GM12878 (cell line): Measurements from ENCODE around the gene SLAMF1. TPM values are rescaled to one million over a fixed set of nuclear protein-coding genes. Genes with fewer than 3 reads are reported as not detected.
A peak's percentile ranks its signal among the peaks of the same experiment; 100 is the strongest.

Source experiments
- BCL3 ChIP-seq: IDR thresholded peaks from 2 replicates; pipeline ENCODE4 v1.6.1; 2011; ENCODE audit warnings: borderline replicate concordance, low read depth, mild to moderate bottlenecking, moderate library complexity, low read length; ENCODE audit not compliant: insufficient read depth, poor library complexity, severe bottlenecking
- CHD4 ChIP-seq: fragments of 200-600 bp; sonication (generic); IDR thresholded peaks from 2 replicates; pipeline ENCODE4 v1.6.1; 2016; ENCODE audit warnings: mild to moderate bottlenecking
- CREB1 ChIP-seq: IDR thresholded peaks from 2 replicates; pipeline ENCODE4 v1.6.1; 2012; ENCODE audit warnings: low read depth, mild to moderate bottlenecking, inconsistent platforms
- CREM ChIP-seq: IDR thresholded peaks from 2 replicates; pipeline ENCODE4 v1.6.1; 2014; ENCODE audit warnings: antibody characterized with exemption, low read depth
- HDGF ChIP-seq: fragments of 450-650 bp; IDR thresholded peaks from 2 replicates; pipeline ENCODE4 v1.6.1; 2016; ENCODE audit warnings: antibody characterized with exemption
- JUNB ChIP-seq: IDR thresholded peaks from 2 replicates; pipeline ENCODE4 v1.6.1; 2016; ENCODE audit warnings: antibody characterized with exemption, mild to moderate bottlenecking
- MAX ChIP-seq: IDR thresholded peaks from 2 replicates; pipeline ENCODE4 v1.6.1; 2012; ENCODE audit warnings: low read depth, low read length, improper control_type of control experiment
- NFIC ChIP-seq: IDR thresholded peaks from 2 replicates; pipeline ENCODE4 v1.6.1; 2012; ENCODE audit warnings: low read depth, mild to moderate bottlenecking, inconsistent platforms, low read length, moderate library complexity
- PBX3 ChIP-seq: IDR thresholded peaks from 2 replicates; pipeline ENCODE4 v1.6.1; 2011; ENCODE audit warnings: mild to moderate bottlenecking, low read depth, low read length, moderate library complexity; ENCODE audit not compliant: insufficient replicate concordance
- POLR2A ChIP-seq: IDR thresholded peaks from 2 replicates; pipeline ENCODE4 v1.6.1; 2011; ENCODE audit warnings: low read depth, mild to moderate bottlenecking, low read length
- SMARCA5 ChIP-seq: fragments of 450-650 bp; IDR thresholded peaks from 2 replicates; pipeline ENCODE4 v1.6.1; 2017; ENCODE audit warnings: mild to moderate bottlenecking
- SMC3 ChIP-seq: IDR thresholded peaks from 2 replicates; pipeline ENCODE4 v1.6.1; 2011; ENCODE audit warnings: low read length, improper control_type of control experiment, borderline replicate concordance
- SUPT20H ChIP-seq: IDR thresholded peaks from 2 replicates; pipeline ENCODE4 v1.6.1; 2011; ENCODE audit warnings: low read depth, mild to moderate bottlenecking, low read length, moderate library complexity, borderline replicate concordance; ENCODE audit not compliant: control insufficient read depth
- TARDBP ChIP-seq: IDR thresholded peaks from 2 replicates; pipeline ENCODE4 v1.6.1; 2016; ENCODE audit warnings: borderline replicate concordance
- TCF7 ChIP-seq: IDR thresholded peaks from 2 replicates; pipeline ENCODE4 v1.6.1; 2014; ENCODE audit warnings: antibody characterized with exemption, borderline replicate concordance
- USF2 ChIP-seq: IDR thresholded peaks from 2 replicates; pipeline ENCODE4 v1.6.1; 2011; ENCODE audit warnings: low read depth, low read length, improper control_type of control experiment, borderline replicate concordance
- ZBTB4 ChIP-seq: fragments of 450-650 bp; formaldehyde crosslinking; IDR thresholded peaks from 2 replicates; pipeline ENCODE4 v1.4.0; 2022; ENCODE audit warnings: mild to moderate bottlenecking, moderate library complexity
- ZNF24 ChIP-seq: fragments of 450-650 bp; IDR thresholded peaks from 2 replicates; pipeline ENCODE4 v1.6.1; 2017; ENCODE audit warnings: antibody characterized with exemption, mild to moderate bottlenecking
- polyA plus RNA-seq, 11 experiments: library from polyadenylated mRNA; depleted of rRNA in 4 of 11; unstranded in 6 of 11; stranded (reverse) in 5 of 11; fragments of >200 nt; fragmentation: Nextera tagmentation in 4 of 11; fragmentation: Illumina TruSeq in 1 of 11; extraction: Ambion mirVana in 4 of 11; extraction: Trizol in 1 of 11; gene quantifications; 1 replicate in 1 of 11; 2 replicates in 10 of 11; pipeline versions ENCODE4 v1.2.1 to v1.2.3, GENCODE V29; 2011 to 2016; ENCODE audit warnings: inconsistent platforms in 2 of 11, missing spikeins in 2 of 11, low read depth in 1 of 11
- total RNA-seq, 4 experiments: library from RNA; depleted of rRNA in 3 of 4; stranded (reverse); fragments of >200 nt in 3 of 4; fragmentation: Illumina TruSeq in 1 of 4; extraction: Trizol in 1 of 4; gene quantifications; 2 replicates each; pipeline versions ENCODE4 v1.2.1 to v1.2.3, GENCODE V29; 2013 to 2021

SLAMF1 gene
- total and polyA plus RNA-seq, 10 of the 15 experiments (the other 5 are each of a cell fraction or from before 2014, with no cell fraction given): 87.3 to 260 (median 131) TPM

- TF ChIP-seq MAX (no peak), SUPT20H (no peak), NFIC (peak; percentile 73), POLR2A (0 out of 2 replicates have a peak, but pooled peaks have one; percentile 40), JUNB (no peak), CREB1 (no peak; the same call in 1 of the 2 replicates), USF2 (no peak), ZNF24 (no peak), TARDBP (no peak), BCL3 (peak; percentile 71), HDGF (no peak), ZBTB4 (CRISPR knock-in tag) (no peak), PBX3 (peak; percentile 26), CREM (no peak), SMARCA5 (no peak), SMC3 (no peak), TCF7 (no peak), CHD4 (no peak)
Observed at GRCh38 chr1:160625725-160626498, 20.9 kb downstream of the SLAMF1 start (continued).
